NOMO-1 treated with DMSO at 0.1 percent for 48 hours (cell line): ENCODE results near the gene CHD6.

Experiments
- DNase-seq: peaks from one replicate; lab custom pipeline; 2025; ENCODE audit not compliant: unreplicated experiment; lab: John Stamatoyannopoulos, UW

CHD6 gene

GRCh38 chr20:41358717-41359116, 259.5 kb downstream of the CHD6 start:
- no peak for DNase-seq

GRCh38 chr20:41358230-41358629, 259.9 kb downstream of the CHD6 start:
- no peak for DNase-seq

- no peak for DNase-seq
Observed at GRCh38 chr20:41357424-41358163, 260.6 kb downstream of the CHD6 start.

GRCh38 chr20:41356951-41357350, 261.2 kb downstream of the CHD6 start:
- DNase-seq = no peak

- no peak for DNase-seq
Observed at GRCh38 chr20:41355598-41356203, 262.5 kb downstream of the CHD6 start.

- no peak for DNase-seq
Observed at GRCh38 chr20:41355192-41355591, 263.0 kb downstream of the CHD6 start.

- no peak for DNase-seq
Observed at GRCh38 chr20:41353530-41353929, 264.6 kb downstream of the CHD6 start.

- DNase-seq = no peak
Observed at GRCh38 chr20:41352666-41353065, 265.5 kb downstream of the CHD6 start.

GRCh38 chr20:41352106-41352505, 266.1 kb downstream of the CHD6 start:
- no peak for DNase-seq
